Stimulated activated CD4-positive, alpha-beta T cell treated with anti-CD3 and anti-CD28 coated beads, Interleukin-4, amount 100 ng/mL, for 4 hours (primary cell): ENCODE measurements around the gene GABRR3.

Experiments used
- DNase-seq, 2 experiments: peaks; one replicate each; pipeline ENCODE4 v3.0.0-alpha.2; 2020

Gene GABRR3

DNA sequence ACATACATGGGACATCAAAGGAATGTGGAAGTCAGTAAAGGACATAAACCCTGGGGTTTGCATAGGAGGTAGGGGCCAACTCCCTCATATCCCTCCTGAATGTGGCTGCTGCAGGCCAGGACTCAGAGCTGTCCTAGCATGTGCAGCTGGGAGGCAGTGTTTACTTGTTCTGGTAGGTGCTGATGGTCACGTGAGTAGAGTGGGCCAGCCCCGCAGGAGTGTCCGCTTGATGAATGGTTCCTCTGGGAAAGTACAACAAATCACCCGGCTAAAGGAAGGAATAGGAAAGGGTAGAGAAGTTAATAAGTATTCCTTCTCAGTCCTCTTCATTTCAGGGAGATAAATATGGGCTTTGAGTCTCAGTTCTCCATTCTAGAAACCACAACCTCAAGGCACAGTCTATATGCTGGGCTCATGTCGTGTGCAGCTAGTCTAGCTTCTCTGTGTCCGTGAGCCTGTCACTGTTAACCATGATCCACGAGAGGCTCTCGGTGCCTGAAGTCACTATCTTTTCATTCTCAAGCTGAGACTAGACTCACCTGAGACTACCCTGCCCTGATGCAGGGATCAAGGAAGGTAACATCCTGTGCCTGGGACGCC lies 80.8 kb downstream of the GABRR3 start:
- no peak for DNase-seq

DNA sequence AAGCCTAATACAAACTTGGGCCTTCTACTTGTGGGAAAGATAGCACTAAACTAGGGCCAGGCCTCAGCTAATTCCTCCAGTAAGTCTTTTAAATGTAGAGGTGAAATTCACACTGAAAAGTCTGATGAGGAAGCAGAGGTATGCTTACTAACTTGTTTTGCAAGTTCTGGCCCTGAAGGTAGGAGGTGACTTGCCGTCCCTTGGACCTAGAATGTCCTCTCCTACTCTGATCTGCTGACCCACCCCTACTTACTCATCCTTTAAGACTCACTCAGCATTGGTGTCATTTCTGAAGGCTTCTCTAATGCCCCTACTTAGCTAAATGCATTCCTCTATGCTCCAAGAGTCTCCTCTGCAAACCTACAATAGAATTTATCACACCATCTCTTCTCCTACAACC lies 82.2 kb downstream of the GABRR3 start:
- DNase-seq = no peak

DNA sequence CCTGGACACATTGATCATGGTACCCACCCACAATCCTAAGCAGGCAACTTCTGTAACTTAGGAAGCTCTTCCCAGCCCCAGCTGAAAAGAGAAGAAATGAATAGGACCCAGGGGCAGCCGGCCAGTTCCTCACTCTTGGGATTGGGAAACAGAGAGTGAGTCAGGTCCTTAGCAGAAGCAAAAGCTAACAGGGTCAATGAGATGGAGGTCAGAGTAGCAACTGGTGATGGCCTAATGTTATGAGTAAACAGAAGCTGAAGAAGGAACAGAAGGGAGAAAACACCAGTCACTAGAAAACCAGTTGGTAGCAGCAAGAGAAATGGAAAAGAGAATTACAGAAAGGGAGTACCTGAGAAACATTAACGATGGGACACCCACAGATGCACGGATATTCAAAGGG lies 82.8 kb downstream of the GABRR3 start:
- no peak for DNase-seq

DNA sequence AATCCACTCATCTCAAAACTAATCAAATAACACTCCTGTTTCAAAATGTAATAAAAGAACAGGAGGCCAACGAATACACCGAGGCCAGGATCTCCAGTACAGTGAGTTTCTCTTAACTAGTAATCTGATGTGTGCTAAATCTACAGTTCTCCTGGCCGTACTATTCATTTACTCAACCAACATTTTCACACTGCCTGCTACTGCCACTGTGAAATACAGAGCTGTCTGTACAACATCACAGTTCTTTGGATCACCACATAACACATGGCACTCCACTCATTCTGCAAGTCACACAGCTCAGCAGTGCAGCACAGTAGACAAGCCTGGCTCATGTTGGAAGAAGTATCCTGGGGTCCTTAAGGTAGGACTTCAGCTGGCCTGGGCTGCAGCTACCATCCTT lies 84.8 kb downstream of the GABRR3 start:
- no peak for DNase-seq

DNA sequence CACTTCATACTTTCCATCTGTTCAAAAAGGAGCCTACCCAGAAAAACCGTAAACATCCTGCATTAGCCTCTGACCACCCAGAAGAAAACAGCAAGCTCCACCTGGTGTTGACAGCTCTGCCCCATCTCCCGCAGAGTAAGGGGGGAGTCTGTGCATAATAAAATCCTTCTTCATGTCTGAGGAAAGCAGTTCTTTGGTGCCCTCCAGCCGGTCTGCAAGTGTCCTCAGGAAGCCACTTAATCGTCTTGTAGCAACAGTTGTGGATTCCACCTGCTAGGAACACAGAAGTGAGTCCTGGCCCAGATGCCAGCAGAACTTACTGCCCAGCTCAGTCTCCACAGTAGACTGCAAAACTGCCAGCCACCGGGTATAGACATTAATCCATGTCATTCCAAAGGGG lies 85.4 kb downstream of the GABRR3 start:
- no peak for DNase-seq

DNA sequence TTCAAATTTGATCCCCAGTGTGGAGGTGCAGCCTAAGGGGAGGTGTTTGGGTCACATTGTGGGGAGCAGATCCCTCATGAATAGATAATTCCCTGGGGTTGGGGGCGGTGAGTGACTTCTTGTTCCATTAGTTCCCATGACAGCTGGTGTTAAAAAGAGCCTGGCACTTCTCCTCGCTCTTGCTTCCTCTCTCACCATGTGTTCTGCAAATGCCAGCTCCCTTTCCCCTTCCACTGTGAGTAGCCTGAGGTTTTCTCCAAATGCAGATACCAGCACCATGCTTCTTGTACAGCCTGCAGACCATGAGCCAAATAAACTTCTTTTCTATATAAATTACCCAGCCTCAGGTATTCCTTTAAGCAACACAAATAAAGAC lies 86.0 kb downstream of the GABRR3 start:
- no peak for DNase-seq

DNA sequence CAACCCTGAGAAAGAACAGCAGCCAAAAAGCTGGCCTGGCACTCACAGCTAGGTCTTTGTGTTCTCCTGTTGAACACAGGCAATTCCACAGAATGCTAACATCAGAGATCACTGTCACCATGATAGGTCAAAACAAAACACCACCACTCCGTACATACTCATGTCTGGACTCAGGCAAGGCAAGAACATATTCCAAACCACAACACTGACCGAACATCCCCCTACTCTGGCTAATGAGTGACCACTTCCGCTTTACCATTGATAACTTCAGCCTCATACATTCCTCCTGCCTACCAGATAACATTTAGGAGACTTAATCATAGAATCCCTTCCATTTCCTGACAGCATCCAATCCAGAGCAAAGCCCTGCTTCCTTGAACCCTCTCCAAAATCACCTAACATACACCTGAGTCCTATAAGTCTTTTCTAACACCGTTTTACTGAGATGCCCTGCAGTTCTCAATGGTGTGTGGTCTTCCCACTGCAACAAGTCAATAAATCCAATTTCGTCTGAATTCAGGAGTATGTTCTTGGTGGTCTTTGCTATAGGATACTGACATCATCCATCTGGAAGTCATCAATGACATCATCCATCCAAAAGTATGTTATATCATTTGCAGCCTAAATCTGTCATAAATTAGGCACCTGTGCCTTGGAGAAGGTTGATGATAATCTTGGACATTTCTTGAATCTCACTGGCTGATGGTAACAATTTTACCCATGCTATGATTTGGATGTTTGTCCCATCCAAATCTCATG lies 86.6 kb downstream of the GABRR3 start:
- DNase-seq = no peak

DNA sequence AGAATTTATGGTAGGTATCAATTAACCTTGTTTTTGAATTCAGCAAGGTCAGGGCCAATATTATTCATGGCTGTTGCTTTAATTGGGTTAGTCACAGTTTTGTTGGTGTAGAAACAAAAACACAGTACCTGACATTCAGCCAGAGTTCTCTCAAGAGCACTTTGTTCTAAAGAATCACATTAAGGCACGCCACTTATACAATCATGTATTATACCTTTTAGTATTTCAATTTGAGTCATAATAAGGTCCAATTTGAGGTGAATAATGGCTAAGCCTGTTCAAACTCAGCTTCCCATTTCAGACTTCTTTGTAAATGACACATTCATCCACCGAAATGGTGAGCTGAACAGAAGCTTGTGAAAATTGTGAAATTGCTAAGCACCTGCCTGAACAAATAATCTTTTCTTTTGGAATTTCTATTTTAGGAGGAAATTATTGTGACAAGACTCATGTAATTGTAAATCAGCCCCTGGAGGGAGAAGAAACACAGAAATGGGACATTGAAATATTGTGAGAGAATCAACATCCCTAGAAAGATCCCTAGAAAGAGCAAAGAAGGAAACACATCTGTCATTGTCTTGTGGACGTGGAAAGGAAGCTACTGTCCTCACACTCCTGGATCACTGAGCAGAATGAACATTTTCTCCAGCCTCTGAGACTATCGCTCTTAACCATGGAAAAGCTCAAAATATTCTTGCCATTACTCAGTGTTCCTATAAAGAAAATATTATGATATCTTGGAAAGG lies 92.1 kb downstream of the GABRR3 start:
- DNase-seq = no peak

DNA sequence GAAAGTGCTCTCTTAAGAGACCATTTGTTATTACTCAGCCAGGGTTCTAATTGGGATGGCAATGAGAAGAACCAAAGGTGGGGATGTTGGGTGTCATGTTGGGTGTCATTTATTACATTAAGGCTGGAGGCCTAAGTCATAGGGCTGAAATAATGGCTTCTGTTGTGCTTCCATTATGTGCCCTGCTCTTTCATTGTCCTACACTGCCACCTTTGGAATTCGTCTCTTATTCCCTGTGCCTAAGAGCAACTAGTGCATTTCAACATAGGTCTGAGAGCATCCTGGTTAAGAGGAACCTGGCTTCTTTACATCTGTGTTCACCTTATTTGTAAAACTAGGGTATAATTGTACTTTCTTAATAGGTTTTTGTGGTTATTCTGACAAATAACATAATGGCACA lies 95.1 kb downstream of the GABRR3 start:
- DNase-seq = no peak

DNA sequence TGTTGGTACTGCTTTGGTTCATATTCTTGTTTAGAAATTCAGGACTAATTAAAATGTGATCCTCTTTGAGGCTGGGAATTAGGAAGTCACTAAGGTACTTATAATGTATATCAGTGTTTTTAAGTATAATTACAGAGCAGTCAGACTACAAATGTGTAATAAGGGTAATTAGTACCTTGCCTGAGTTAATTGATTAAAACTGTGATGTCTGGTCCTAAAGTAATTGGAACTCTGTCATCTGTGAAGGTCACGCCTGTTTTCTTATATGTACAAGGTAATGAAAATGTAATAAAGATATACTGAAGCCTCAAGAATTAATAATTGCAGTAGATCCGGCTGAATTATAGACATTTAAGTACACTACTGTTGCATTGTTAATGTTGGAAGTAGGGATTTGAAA lies 95.7 kb downstream of the GABRR3 start:
- no peak for DNase-seq

DNA sequence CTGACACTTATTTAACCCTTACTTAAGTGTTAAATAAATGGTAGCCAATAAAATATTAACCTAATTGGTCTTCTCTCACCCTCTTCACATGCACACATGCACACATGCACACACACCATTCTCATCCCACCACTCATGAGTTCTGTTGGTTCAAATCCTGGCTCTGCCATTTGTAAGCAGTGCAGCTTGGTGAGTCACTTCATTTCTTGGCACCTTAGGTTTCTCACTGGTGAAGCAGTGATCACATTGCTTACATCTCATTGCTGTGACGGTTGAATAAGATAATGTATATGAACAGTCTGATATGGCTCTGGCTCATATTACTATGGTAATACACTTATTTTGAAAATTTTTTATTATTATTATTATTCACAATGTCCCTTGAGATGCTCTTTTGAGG lies 96.7 kb downstream of the GABRR3 start:
- DNase-seq = no peak

DNA sequence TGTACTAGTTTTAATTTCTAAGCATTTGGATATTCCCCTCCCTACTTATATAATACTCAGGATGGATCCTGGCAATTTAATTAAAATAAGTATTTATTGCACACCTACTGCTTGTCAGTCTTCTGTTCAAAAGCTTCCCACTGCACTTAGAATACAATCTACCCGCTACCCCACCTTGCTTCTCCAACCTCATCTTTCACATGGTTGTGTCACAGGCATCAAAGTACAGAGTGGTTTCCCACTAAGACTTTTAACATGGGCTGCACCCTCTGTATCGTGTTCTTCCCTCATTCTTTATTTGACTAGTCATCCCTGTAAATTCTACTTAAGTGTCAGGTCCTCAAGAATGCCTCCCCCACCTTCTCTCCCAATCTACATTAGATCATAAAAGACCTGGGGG lies 97.9 kb downstream of the GABRR3 start:
- no peak for DNase-seq

DNA sequence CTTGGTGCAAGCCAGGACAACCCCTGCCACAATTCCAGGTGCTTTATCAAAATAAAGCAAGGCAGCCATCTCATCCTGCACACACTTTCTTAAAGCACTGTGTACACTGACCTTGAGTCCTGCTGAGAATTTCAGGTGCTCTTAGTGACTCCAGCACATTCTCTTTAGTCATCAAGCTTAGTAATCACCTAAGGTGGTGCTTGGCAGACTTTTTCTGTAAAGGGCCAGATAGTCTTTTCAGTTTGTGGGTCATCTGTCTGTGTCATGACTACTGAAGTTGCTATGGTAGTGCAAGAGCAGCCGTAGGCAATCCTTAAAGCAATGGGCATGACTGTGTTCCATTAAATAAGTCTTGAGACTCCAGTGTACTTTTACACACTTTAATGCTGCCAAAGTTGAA lies 99.3 kb downstream of the GABRR3 start:
- no peak for DNase-seq
